ENCODE data around the gene GSK3B.

The GSK3B gene

DNA sequence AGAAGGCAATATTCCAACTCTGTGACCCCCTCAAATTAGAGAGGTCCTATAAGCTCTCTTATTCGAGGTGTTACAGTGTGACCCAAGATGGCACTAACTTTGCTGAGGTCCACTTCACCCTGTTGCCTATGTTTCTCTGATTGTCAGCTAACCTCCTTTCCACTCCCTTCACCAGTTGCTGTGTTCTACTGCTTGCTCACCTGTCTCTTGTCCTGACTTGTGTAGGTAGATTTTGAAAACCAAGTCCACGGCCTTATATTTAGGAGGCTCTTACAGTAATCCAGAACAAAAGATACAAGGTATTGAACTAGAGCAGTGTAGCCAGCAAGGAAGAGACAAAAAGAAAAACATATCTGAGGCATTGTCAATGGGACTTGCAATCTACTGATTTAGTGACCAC is 20.1 kb upstream of the GSK3B start:
- TF ChIP-seq, protein P1, sequence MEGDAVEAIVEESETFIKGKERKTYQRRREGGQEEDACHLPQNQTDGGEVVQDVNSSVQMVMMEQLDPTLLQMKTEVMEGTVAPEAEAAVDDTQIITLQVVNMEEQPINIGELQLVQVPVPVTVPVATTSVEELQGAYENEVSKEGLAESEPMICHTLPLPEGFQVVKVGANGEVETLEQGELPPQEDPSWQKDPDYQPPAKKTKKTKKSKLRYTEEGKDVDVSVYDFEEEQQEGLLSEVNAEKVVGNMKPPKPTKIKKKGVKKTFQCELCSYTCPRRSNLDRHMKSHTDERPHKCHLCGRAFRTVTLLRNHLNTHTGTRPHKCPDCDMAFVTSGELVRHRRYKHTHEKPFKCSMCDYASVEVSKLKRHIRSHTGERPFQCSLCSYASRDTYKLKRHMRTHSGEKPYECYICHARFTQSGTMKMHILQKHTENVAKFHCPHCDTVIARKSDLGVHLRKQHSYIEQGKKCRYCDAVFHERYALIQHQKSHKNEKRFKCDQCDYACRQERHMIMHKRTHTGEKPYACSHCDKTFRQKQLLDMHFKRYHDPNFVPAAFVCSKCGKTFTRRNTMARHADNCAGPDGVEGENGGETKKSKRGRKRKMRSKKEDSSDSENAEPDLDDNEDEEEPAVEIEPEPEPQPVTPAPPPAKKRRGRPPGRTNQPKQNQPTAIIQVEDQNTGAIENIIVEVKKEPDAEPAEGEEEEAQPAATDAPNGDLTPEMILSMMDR (IDR thresholded peaks at IDR 0.05; ENCODE audit: low read length, missing control alignments) = no peak

DNA sequence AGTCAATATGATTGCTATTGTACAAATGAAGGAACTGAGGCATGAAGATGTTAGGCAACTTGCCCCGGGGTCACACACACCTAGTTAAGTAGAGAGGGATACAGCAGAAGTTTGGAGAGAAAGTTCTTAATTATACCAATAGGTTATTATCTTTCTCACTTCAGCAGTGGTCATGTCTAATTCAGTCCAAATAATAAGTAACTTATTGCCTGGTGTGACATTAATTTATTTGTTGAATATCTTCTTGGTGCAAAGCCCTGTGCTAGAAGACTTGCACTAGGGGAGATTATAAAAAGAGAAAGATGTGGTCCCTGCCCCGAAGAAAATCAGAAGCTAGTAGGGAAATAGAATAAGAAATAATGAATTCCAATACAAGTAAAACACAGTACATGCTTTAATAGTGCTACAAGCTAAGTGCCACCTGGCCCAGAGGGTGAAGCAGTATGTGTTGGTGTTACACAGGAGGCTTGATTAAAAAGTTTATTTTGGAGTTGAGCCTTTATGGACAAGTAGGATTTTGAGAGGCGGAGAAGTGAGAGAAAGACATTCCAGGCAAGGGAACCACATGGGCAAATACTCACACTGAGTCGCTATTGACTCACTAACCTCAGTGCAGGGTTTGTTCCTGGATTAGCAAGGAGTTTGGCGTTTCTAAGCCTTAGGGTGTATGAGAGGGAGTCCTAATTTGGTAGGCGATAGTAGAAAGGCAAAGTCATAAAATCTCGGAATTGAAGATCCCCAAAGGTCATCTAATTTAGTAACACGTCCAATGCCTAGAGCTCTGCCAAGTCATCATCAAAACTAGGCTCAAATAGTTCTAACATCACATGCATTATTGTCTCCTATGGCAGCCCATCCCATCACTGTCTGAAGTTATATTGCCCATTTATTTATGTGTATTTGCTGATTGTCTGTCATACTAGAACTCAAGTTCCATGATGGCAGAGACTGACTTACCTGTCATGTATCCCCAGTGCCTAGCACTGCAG is 19.2 kb upstream of the GSK3B start:
- H3K4me3 ChIP-seq (replicated peaks; ENCODE audit: low read depth, low read length) = no peak overlapping the region
- TF ChIP-seq, protein P1 (IDR thresholded peaks at IDR 0.05; ENCODE audit: low read length, missing control alignments) = no peak
- DNase-seq (ENCODE audit: low read depth) = peak; percentile 36

More for the DNA sequence above, 20.1 kb upstream of the GSK3B start:
- DNase-seq (ENCODE audit: low read depth) = no peak
- no peak overlapping the region for H3K4me3 ChIP-seq (replicated peaks; ENCODE audit: low read depth, low read length)

DNA sequence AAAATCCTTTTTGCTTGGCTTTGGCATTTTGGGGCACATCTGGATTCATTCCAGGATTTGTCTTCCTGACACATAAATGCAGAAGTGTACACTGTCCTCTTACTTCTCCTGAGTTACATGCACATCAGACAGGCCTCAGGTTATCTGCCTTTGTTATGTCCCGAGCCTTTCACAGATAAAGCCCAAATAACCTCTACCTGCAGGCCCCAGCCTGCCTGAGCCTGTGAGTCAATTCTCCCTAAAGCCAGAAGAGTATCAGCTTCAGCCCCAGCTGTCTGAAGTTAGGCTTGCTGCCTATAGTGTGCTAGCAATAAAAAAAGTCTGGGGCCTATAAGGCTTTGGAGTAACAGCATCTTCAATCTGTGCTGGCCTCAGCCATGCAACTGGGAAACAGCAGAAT is 17.7 kb upstream of the GSK3B start:
- H3K4me3 ChIP-seq (replicated peaks; ENCODE audit: low read depth, low read length) = no peak overlapping the region
- TF ChIP-seq, protein P1 (IDR thresholded peaks at IDR 0.05; ENCODE audit: low read length, missing control alignments) = no peak
- no peak for DNase-seq (ENCODE audit: low read depth)

DNA sequence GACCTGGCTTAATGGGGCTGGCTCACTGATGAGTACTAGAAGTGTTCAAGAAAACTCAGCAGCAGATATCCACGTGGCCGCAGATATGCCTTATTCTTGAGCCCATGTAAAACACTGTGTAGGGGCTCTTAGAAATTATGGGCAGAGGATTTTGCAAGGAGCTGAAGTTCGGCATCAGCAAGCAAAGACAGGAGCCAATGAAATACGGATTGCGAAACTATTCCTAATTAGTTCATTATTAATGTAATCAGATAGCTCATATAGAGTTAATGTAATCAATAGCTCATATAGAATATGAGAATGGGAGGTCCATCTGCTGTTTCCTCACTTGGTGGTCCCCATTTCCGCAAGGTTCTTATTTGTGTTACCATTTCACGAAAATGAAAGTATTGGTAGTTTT is 9.0 kb upstream of the GSK3B start:
- DNase-seq (ENCODE audit: low read depth) = no peak
- TF ChIP-seq, protein P1 (IDR thresholded peaks at IDR 0.05; ENCODE audit: low read length, missing control alignments) = no peak
- H3K4me3 ChIP-seq (replicated peaks; ENCODE audit: low read depth, low read length) = no peak overlapping the region

DNA sequence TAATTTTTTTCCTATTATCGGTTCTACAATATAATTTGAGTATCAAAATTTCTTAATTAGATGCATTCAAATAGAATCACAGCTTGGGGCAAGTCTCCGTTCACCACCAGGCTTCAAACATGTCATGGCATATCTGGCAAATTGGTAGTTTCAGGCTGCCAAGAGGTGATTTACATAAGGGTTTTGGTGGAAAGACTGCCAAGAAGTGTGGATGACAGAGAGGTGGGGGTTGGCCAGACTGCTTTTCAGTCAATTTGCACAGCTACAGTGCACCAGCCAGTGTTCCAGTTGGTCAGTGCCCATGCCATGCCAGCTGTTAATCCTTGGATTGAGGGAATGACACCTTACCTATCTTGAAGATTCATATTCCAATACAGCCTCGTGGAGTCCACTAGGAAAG is 8.4 kb upstream of the GSK3B start:
- H3K4me3 ChIP-seq (replicated peaks; ENCODE audit: low read depth, low read length) = no peak overlapping the region
- no peak for DNase-seq (ENCODE audit: low read depth)
- TF ChIP-seq, protein P1 (IDR thresholded peaks at IDR 0.05; ENCODE audit: low read length, missing control alignments) = no peak

DNA sequence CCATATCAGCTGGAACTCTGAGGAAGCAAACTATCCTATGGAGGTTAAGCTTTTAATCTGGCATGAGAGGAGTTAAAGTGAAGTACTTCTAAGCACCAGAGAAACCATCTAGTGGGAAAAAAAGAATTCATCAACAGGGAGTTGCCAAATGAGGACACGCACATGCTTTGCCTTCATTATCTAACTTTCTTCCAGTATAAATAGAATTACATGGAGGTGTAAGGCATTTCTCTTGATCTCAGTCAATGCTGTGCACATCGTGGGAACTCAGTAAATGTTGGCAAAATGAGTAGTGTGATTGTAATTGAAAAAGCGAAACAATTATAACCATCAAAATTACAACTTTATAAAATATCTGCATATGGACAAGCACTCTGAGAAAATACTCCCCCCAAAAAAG is 8.0 kb upstream of the GSK3B start:
- H3K4me3 ChIP-seq (replicated peaks; ENCODE audit: low read depth, low read length) = no peak overlapping the region
- TF ChIP-seq, protein P1 (IDR thresholded peaks at IDR 0.05; ENCODE audit: low read length, missing control alignments) = no peak
- DNase-seq (ENCODE audit: low read depth) = no peak
